Fibroblast of mammary gland (primary cell): ENCODE results near the gene PDE4A.

Source experiments
- DNase-seq: peaks from one replicate; pipeline ENCODE4 v3.0.0-alpha.2; 2010; ENCODE audit warnings: low read depth
- H3K4me3 ChIP-seq: 2 replicates; pipeline ENCODE4 v1.5.1; 2011; ENCODE audit warnings: low read depth, mild to moderate bottlenecking, low read length, moderate library complexity; ENCODE audit not compliant: control insufficient read depth
- TF ChIP-seq, protein P1 (sequence below): conservative IDR thresholded peaks from 2 replicates; pipeline ENCODE4 v1.5.1; 2011; ENCODE audit warnings: low read depth, low read length, inconsistent platforms; ENCODE audit not compliant: control insufficient read depth, insufficient read depth

The PDE4A gene

DNA sequence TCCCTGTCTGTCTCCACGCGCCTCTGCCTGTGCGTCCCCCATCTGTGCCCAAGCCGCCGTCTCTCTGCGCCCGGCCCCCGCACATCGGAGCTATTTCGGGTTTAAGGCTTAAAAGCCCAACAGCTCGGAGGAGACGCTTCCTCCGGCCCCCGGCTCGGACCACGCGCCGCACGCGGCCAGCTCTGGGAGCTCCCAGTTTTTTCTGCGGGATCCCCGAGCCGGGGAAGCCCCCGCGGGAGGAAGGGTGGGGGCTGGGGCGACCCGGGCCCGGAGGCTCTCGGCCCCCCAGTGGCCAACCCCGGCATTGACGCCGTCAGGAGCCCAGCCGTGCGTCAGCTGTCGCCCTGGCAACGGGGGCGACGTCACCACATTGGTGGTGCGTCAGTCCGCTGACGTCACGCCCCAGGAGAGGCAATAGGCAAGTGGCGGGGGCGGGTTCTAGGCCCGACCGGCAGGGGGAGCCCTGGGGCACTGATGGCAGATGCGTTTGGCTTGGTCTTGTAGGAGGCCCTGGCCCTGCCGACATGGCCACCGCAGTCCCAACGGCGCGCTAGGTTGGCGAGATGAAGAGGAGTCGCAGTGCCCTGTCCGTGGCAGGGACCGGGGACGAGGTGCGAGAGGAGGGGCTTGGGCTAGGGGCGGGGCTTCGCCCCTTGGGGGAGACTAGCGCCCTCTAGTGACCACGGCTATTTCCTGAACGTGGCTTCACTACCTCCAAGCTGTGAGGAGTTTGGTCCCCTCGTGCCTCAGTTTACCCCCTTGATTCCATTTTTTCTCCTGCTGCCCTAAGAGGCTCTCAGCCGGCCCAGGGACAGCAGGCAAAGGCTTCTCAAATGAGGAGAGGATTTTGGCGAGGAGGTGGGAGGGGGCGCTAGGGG lies 3.7 kb upstream of the PDE4A start:
- peak; percentile 90 for DNase-seq
- H3K4me3 ChIP-seq = peak overlapping the region; percentile 63
- TF ChIP-seq, protein P1, sequence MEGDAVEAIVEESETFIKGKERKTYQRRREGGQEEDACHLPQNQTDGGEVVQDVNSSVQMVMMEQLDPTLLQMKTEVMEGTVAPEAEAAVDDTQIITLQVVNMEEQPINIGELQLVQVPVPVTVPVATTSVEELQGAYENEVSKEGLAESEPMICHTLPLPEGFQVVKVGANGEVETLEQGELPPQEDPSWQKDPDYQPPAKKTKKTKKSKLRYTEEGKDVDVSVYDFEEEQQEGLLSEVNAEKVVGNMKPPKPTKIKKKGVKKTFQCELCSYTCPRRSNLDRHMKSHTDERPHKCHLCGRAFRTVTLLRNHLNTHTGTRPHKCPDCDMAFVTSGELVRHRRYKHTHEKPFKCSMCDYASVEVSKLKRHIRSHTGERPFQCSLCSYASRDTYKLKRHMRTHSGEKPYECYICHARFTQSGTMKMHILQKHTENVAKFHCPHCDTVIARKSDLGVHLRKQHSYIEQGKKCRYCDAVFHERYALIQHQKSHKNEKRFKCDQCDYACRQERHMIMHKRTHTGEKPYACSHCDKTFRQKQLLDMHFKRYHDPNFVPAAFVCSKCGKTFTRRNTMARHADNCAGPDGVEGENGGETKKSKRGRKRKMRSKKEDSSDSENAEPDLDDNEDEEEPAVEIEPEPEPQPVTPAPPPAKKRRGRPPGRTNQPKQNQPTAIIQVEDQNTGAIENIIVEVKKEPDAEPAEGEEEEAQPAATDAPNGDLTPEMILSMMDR = peak; percentile 41

DNA sequence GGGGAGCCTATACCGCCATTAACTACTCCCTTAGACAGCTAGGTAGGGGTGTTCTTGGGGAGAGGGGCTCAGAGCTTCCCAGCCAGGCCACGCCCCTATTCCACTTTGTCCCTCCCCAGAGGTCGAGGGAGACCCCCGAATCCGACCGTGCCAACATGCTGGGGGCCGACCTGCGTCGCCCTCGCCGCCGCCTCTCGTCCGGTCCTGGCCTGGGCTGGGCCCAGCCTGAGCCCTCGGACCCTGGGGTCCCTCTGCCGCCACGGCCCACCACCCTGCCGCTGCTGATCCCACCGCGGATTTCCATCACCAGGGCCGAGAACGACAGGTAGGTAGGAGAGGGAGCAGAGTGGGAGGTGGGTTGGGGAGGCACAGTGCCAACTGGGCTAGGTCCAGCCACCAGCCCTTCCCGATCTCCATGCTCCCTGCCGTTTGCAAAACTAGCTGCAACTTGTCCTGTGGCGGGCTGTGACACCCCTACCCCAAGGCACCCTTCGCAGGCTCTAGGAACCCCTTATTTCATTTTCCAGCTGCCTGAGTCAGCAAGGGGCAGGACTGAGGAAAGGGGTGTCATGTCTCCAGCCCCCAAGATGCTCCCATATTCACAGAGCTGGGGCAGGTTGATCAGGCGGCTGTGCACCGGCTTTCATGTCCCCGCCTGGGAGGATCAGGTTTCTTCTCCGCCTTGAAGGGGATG lies 2.6 kb upstream of the PDE4A start:
- H3K4me3 ChIP-seq = no peak overlapping the region
- TF ChIP-seq, protein P1 = no peak
- DNase-seq = no peak

DNA sequence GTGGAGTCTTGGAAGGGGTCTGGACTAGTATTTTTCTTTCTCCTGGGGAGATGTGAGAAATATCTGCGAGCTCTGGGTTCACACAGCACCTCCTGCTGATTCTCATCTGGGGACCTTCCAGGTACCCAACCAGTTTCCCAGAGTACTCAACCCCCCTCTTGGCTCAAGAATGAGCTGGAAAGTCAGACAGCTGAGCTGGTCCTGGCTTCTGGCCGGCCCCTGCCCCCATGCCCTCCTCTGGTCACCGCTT lies 2.2 kb upstream of the PDE4A start:
- no peak overlapping the region for H3K4me3 ChIP-seq
- no peak for DNase-seq
- TF ChIP-seq, protein P1 = no peak

DNA sequence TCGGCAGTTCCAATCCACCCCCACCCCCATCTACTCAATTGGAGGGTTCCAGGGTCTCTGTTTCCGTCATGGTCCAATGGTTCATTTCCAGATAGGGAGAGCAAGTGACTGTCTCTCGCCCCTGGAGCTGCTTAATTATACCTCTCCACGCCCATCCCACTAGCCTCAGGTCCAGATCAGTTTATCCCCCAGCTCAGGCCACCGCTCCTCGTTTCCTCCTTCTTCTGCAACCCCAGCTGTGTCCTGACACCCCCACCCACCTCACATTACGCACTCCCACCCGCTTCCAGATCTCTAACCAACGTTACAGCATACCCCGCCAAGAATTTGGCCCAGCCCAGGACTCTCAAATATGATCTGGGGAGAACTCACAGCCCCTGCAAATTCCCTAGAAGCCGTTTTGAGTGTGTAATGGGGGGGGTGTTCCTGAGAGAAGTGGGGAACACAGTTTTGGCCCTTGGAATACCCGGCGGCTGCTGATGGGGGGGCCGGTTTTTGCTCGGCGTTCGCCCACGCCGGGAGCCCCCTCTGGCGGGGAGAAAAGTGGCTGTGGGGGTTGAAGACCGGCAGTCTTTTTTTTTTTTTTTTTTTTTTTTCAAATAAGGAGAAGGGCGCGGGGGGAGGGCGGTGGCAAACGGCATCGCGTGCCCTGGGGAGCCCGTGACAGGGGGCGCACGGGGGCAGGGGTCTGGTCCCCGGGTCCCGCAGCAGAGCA lies 1.7 kb upstream of the PDE4A start:
- peak overlapping the region; percentile 46 for H3K4me3 ChIP-seq
- no peak for DNase-seq
- TF ChIP-seq, protein P1 = no peak

DNA sequence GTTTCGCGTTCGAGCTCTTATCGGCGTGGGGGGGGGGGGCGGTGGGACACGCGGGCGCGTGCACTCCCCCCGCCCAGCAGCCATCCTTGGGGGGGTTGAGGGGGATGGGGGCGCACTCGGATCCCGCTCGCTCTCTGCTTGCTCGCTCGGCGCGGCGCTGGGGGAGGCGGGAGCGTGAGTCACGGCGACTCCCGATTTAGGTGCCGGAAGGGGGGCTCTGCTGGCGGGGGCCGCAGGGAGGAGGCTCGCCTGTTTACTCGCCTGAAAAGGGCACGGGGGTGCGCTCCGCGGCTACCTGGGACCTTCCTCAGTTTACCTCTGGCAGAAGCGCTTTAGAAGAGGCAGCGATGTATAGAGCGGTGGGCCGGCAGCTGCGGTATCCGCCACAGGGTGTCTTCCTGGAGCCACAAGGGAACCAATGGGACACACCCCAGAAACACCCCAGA lies 1.1 kb upstream of the PDE4A start:
- DNase-seq = no peak
- peak overlapping the region; percentile 46 for H3K4me3 ChIP-seq
- TF ChIP-seq, protein P1 = no peak

DNA sequence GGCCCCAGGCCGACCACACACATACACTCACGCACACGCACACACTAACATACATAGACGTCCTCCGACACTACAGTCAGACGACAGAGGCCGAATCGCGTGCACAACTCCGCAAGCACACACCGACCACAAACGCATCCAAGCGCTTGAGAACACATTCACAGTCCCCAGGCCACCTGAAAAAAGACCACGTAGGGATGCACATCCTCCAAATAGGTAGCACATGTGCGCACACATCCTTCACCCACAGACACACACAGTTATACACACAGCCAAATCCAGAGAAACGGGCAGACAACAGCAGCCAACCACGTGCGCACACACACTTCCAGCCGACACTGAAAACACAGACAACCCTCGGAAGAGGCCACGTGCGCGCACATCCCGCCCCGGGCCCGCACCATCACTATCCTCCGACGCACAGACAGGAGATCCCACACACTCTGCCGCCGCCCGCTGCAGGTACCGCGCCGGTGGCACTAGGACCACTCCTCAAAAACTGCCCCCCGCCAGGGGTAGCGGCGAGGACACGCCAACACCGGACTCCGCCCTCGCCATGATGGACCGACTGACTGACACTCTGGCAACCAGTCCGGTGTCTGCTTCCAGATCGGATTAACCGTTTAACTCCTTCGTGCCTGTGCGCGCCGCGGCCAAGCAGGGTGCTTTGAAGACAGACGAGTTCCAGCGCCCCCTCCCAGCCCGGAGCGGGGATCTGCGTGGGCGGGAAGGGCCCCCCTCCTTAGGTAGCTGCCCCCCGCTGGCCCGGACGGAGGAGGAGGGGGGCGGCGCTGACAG lies 493 bp upstream of the PDE4A start:
- peak overlapping the region; percentile 46 for H3K4me3 ChIP-seq
- peak; percentile 74 for DNase-seq
- TF ChIP-seq, protein P1 = no peak
